Endothelial cell of umbilical vein (primary cell): ENCODE results near the gene CLGN. TPM values are rescaled to one million over a fixed set of nuclear protein-coding genes. Genes with fewer than 3 reads are reported as not detected.

Experiments used
- BruUV-seq: library from RNA; stranded (reverse); fragments of 400-500 nt; replicated peaks from 2 replicates; lab custom pipeline; 2021; lab: Mats Ljungman, UMichigan
- CTCF ChIA-PET: fragments of 300-600, 350-600 bp; sonication (Branson Sonifier 250); formaldehyde crosslinking; loops from one replicate; lab custom pipeline; 2021; ENCODE audit warnings: antibody characterized with exemption, inconsistent platforms; lab: Charles Lee
- POLR2A ChIA-PET: fragments of 300-600, 350-600 bp; sonication (Branson Sonifier 250); formaldehyde crosslinking; loops from one replicate; lab custom pipeline; 2021; ENCODE audit warnings: antibody characterized with exemption, inconsistent platforms; lab: Charles Lee
- DNase-seq: peaks from one replicate; pipeline ENCODE4 v3.0.0-alpha.2; 2011; ENCODE audit warnings: low read depth, low spot score
- FAIRE-seq: peaks from 2 replicates; lab custom pipeline; 2011; peaks lifted over from hg19 to GRCh38; lab: Jason Lieb, UNC
- H2AFZ ChIP-seq: 2 replicates; pipeline ENCODE4 v1.6.0; 2012; ENCODE audit warnings: low read depth, low read length, control low read depth, inconsistent platforms
- H3K27ac ChIP-seq: 2 replicates; pipeline ENCODE4 v1.5.1; 2011; ENCODE audit warnings: low read depth, mild to moderate bottlenecking, control low read depth, low read length, moderate library complexity; ENCODE audit not compliant: insufficient read depth
- H3K27me3 ChIP-seq, 2 experiments: 2 replicates each; pipeline versions ENCODE4 v1.6.0 to v1.6.1; 2011; ENCODE audit warnings: low read length in 2 of 2, mixed read lengths in 1 of 2; ENCODE audit not compliant: control insufficient read depth in 2 of 2, insufficient read depth in 2 of 2
- H3K36me3 ChIP-seq, 2 experiments: 2 replicates in 1 of 2; 3 replicates in 1 of 2; pipeline ENCODE4 v1.5.1; 2011; ENCODE audit warnings: low read length in 2 of 2, mild to moderate bottlenecking in 1 of 2, moderate library complexity in 1 of 2; ENCODE audit not compliant: control insufficient read depth in 2 of 2, insufficient read depth in 2 of 2; ENCODE audit errors: extremely low read depth in 1 of 2
- H3K4me1 ChIP-seq: 3 replicates; pipeline ENCODE4 v1.5.1; 2011; ENCODE audit warnings: mild to moderate bottlenecking, low read length; ENCODE audit not compliant: control insufficient read depth, insufficient read depth; ENCODE audit errors: extremely low read depth
- H3K4me2 ChIP-seq: 2 replicates; pipeline ENCODE4 v1.6.1; 2011; ENCODE audit warnings: low read length, control low read depth, mixed read lengths; ENCODE audit not compliant: insufficient read depth
- H3K4me3 ChIP-seq, 3 experiments: fragments of 200-600 bp in 1 of 3; sonication (generic), shearing (Covaris generic) in 1 of 3; replicated peaks in 1 of 3; 2 replicates each; pipeline ENCODE4 v1.5.1; 2011 to 2016; ENCODE audit warnings: control low read depth in 3 of 3, low read length in 3 of 3, mild to moderate bottlenecking in 2 of 3, inconsistent platforms in 1 of 3, low read depth in 1 of 3, moderate library complexity in 1 of 3; ENCODE audit not compliant: insufficient read depth in 1 of 3
- H3K79me2 ChIP-seq: 2 replicates; pipeline ENCODE4 v1.6.0; 2012; ENCODE audit warnings: low read length, inconsistent platforms; ENCODE audit not compliant: control insufficient read depth, insufficient read depth
- H3K9ac ChIP-seq: replicated peaks from 2 replicates; pipeline ENCODE3; 2011; ENCODE audit warnings: low read length, control low read depth; ENCODE audit not compliant: insufficient read depth; ENCODE audit errors: extremely low read depth
- H3K9me1 ChIP-seq: replicated peaks from 3 replicates; pipeline ENCODE4 v1.6.0; 2011; ENCODE audit warnings: mild to moderate bottlenecking, low read length; ENCODE audit not compliant: control insufficient read depth, insufficient read depth; ENCODE audit errors: extremely low read depth
- H3K9me3 ChIP-seq: replicated peaks from 2 replicates; pipeline ENCODE4 v1.5.1; 2012; ENCODE audit warnings: low read length, inconsistent platforms; ENCODE audit not compliant: control insufficient read depth, insufficient read depth
- H4K20me1 ChIP-seq: replicated peaks from 2 replicates; pipeline ENCODE3; 2011; ENCODE audit warnings: mild to moderate bottlenecking, low read length; ENCODE audit not compliant: control insufficient read depth, insufficient read depth; ENCODE audit errors: extremely low read depth
- EZH2 ChIP-seq: IDR thresholded peaks from 2 replicates; pipeline ENCODE4 v1.6.1; 2012; ENCODE audit warnings: borderline replicate concordance, low read depth, mild to moderate bottlenecking, moderate library complexity, low read length, inconsistent platforms; ENCODE audit not compliant: severe bottlenecking
- FOS ChIP-seq: IDR thresholded peaks from 2 replicates; pipeline ENCODE4 v1.6.1; 2011; ENCODE audit warnings: mild to moderate bottlenecking, low read length, moderate library complexity, borderline replicate concordance; ENCODE audit not compliant: insufficient read depth
- GATA2 ChIP-seq: IDR thresholded peaks from 2 replicates; pipeline ENCODE4 v1.7.0; 2011; ENCODE audit warnings: low read depth, mild to moderate bottlenecking, moderate library complexity, mixed read lengths, low read length; ENCODE audit not compliant: insufficient read length, insufficient read depth
- JUN ChIP-seq: IDR thresholded peaks from 2 replicates; pipeline ENCODE4 v1.6.1; 2011; ENCODE audit warnings: borderline replicate concordance, low read depth; ENCODE audit not compliant: insufficient read length, insufficient read depth
- MYC ChIP-seq: IDR thresholded peaks from one replicate; pipeline ENCODE4 v1.6.1; 2011; ENCODE audit warnings: mild to moderate bottlenecking, low read depth, low read length
- POLR2A ChIP-seq: IDR thresholded peaks from 2 replicates; pipeline ENCODE4 v1.6.1; 2012; ENCODE audit warnings: low read depth, mild to moderate bottlenecking, control low read depth, low read length
- dilution Hi-C: fragments of 300-500 bp; cut with MboI; formaldehyde crosslinking; loops from one replicate; pipeline ENCODE4 v1.15.0; 2019; ENCODE audit warnings: low sequenced_read_pairs; ENCODE audit not compliant: extremely low pct_ligation_motif_present
- intact Hi-C: fragments of 100-400 bp; cut with micrococcal nuclease; formaldehyde crosslinking; loops from one replicate; pipeline ENCODE4 v1.10.0; 2022
- polyA plus RNA-seq, 4 experiments: library from polyadenylated mRNA; depleted of rRNA in 3 of 4; stranded (reverse) in 3 of 4; unstranded in 1 of 4; fragments of >200 nt; gene quantifications; 2 replicates each; pipeline versions ENCODE4 v1.2.1 to v1.2.3, GENCODE V29; 2011 to 2012; ENCODE audit warnings: missing spikeins in 1 of 4
- total RNA-seq: library from RNA; stranded (reverse); gene quantifications from 2 replicates; pipeline ENCODE4 v1.2.3, GENCODE V29; 2021
- TF ChIP-seq, protein P1 (sequence below), 2 donors: IDR thresholded peaks; 1 replicate in 1 of 2; 2 replicates in 1 of 2; pipeline ENCODE4 v1.5.1; 2011; ENCODE audit warnings: low read length in 2 of 2, mild to moderate bottlenecking in 2 of 2, moderate library complexity in 2 of 2, control low read depth in 1 of 2, inconsistent platforms in 1 of 2, low read depth in 1 of 2; ENCODE audit not compliant: insufficient read depth in 1 of 2; ENCODE audit errors: extremely low read depth in 1 of 2

CLGN gene
- total and polyA plus RNA-seq, 2 donors (not counting 3 experiments of a cell fraction or from before 2014, with no cell fraction given), result 0.12 to 1.00 TPM

DNA sequence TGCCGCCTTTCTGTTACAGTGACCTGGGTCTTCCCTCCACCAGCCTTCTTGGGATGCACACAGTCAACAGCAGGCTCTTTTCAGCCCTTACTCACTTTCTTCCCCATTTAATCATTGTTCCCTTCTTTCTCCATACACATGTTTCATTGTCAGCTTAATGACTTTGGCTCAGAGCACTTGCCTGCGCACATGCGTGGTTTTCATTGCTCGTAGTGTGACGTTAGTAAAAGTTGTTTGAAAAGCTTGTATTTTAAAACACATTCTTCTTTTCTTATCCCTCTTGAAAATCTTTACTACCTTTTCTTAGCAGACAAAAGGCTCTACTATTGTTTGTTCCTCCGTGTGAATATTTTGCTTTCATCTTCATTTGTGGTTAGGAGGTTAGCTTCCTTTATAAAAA is 73.7 kb downstream of the CLGN start:
- Histone ChIP-seq H2AFZ (no peak overlapping the region), H3K36me3 (no peaks in the 10 kb centered on the region), H3K4me1 (peaks cover 6% of the 10 kb centered on the region), H4K20me1 (no peaks in the 10 kb centered on the region), H3K9ac (no peak overlapping the region), H3K4me2 (no peak overlapping the region), H3K27me3 (peaks cover 7 to 8% of the 10 kb centered on the region in 2 experiments), H3K9me1 (no peaks in the 10 kb centered on the region), H3K79me2 (no peaks in the 10 kb centered on the region), H3K9me3 (no peaks in the 10 kb centered on the region), H3K4me3 (no peak overlapping the region), H3K27ac (no peak overlapping the region)
- BruUV-seq, result no TSS peak
- CTCF ChIA-PET, result interaction anchor here (0.9 to 2.6 kb wide), 5 partner anchors 19 to 530 kb away, joined by 3 to 10 read pairs (median 3); no protein-coding TSS in a partner anchor
- FAIRE-seq (no peak), DNase-seq (no peak)
- intact Hi-C loops (no loop called here), dilution Hi-C loops (no loop called here)
- POLR2A ChIA-PET, result no interaction called here
- TF ChIP-seq EZH2 (no peak), MYC (no peak), GATA2 (no peak), FOS (no peak), JUN (no peak), POLR2A (no peak)
- TF ChIP-seq, protein P1, sequence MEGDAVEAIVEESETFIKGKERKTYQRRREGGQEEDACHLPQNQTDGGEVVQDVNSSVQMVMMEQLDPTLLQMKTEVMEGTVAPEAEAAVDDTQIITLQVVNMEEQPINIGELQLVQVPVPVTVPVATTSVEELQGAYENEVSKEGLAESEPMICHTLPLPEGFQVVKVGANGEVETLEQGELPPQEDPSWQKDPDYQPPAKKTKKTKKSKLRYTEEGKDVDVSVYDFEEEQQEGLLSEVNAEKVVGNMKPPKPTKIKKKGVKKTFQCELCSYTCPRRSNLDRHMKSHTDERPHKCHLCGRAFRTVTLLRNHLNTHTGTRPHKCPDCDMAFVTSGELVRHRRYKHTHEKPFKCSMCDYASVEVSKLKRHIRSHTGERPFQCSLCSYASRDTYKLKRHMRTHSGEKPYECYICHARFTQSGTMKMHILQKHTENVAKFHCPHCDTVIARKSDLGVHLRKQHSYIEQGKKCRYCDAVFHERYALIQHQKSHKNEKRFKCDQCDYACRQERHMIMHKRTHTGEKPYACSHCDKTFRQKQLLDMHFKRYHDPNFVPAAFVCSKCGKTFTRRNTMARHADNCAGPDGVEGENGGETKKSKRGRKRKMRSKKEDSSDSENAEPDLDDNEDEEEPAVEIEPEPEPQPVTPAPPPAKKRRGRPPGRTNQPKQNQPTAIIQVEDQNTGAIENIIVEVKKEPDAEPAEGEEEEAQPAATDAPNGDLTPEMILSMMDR (IDR thresholded peaks at IDR 0.05; ENCODE audit: extremely low read depth in 1 of 2, insufficient read depth in 1 of 2, low read depth in 1 of 2, low read length in 2 of 2), result no peak
